ENCODE data around the gene CGB7. TPM values are rescaled to one million over a fixed set of nuclear protein-coding genes. Genes with fewer than 3 reads are reported as not detected.

The CGB7 gene
- total and polyA plus RNA-seq, 12 donors, result 0.14 to 0.37 TPM; not detected in 10

- H3K4me3 ChIP-seq, result peak overlapping the region; percentile 32 to 59 (median 54)
- peaks cover 0 to 27% (median 23%) of the 10 kb centered on the region in 9 donors for H3K4me1 ChIP-seq
- TF ChIP-seq, protein P1, sequence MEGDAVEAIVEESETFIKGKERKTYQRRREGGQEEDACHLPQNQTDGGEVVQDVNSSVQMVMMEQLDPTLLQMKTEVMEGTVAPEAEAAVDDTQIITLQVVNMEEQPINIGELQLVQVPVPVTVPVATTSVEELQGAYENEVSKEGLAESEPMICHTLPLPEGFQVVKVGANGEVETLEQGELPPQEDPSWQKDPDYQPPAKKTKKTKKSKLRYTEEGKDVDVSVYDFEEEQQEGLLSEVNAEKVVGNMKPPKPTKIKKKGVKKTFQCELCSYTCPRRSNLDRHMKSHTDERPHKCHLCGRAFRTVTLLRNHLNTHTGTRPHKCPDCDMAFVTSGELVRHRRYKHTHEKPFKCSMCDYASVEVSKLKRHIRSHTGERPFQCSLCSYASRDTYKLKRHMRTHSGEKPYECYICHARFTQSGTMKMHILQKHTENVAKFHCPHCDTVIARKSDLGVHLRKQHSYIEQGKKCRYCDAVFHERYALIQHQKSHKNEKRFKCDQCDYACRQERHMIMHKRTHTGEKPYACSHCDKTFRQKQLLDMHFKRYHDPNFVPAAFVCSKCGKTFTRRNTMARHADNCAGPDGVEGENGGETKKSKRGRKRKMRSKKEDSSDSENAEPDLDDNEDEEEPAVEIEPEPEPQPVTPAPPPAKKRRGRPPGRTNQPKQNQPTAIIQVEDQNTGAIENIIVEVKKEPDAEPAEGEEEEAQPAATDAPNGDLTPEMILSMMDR (IDR thresholded peaks at IDR 0.05), result peak; percentile 15 to 64 (median 57)
- intact Hi-C loops (cut with DNase I), result no loop called here
- 1% methylated on average over 62 of the region's 62 CpGs for WGBS, 2 donors
- peak overlapping the region in 1 of 10 donors; percentile 18 for H3K27ac ChIP-seq
- DNase-seq (peak; percentile 15 to 55), ATAC-seq (peak; percentile 49 to 76 (median 66))
- no peaks in the 10 kb centered on the region for H3K9me3 ChIP-seq
- peaks cover 0 to 34% (median 13%) of the 10 kb centered on the region in 9 donors for H3K36me3 ChIP-seq
- peaks cover 0 to 41% (median 14%) of the 10 kb centered on the region in 7 donors for H3K27me3 ChIP-seq
Measured at GRCh38 chr19:49017666-49018351, 39.7 kb downstream of the CGB7 start.

DNA sequence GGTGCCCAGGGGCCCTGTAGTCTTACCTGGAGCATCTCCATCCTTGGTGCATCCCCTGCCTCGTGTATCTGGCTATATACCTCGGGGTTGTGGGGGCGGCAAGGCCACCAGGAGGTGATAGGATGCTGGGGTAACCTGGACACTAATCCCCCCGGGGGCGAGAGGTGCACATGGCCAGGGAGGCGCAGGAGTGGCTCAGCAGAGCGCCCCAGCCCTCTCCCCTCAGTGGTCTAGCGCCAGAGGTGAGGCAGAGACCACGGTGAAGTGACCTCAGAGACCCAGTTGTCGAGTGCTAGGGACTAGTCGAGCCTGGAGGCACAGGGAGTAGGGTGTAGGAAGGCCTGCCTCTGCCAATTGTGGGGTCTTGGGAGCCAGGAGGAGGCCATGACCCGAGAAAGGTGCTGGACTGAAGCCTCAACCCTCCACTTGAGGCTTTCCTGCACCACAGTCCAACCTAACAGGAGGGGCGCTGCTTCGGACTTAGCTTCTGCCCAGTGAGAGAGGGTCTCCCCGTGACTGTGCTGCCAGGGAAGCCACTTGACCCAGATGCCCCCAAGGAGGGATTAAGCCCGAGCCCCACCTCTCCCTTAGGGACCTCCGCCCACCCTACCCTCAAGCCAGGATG lies 40.4 kb downstream of the CGB7 start, which contains the start of gene LHB:
Gene LHB (minus strand): TSS at position 51 of the 625 bp plus-strand sequence. CDS start 10 bp downstream, at position 41.
- DNase-seq (no peak), ATAC-seq (no peak)
- Histone ChIP-seq H3K4me3 (peak within 1 kb of the TSS; percentile 32 to 59 (median 54)), H3K4me1 (peaks cover 0 to 27% (median 23%) of the 10 kb centered on the region in 9 donors), H3K27ac (peak within 1 kb of the TSS in 1 of 10 donors; percentile 18), H3K36me3 (peaks cover 0 to 38% (median 13%) of the 10 kb centered on the region in 9 donors), H3K27me3 (peaks cover 0 to 41% (median 14%) of the 10 kb centered on the region in 7 donors), H3K9me3 (no peaks in the 10 kb centered on the region)
- WGBS, 2 donors, result 73 to 78% methylated on average over 17 of the region's 17 CpGs
- intact Hi-C loops (cut with DNase I), result no loop called here
- TF ChIP-seq, protein P1 (IDR thresholded peaks at IDR 0.05), result no peak

DNA sequence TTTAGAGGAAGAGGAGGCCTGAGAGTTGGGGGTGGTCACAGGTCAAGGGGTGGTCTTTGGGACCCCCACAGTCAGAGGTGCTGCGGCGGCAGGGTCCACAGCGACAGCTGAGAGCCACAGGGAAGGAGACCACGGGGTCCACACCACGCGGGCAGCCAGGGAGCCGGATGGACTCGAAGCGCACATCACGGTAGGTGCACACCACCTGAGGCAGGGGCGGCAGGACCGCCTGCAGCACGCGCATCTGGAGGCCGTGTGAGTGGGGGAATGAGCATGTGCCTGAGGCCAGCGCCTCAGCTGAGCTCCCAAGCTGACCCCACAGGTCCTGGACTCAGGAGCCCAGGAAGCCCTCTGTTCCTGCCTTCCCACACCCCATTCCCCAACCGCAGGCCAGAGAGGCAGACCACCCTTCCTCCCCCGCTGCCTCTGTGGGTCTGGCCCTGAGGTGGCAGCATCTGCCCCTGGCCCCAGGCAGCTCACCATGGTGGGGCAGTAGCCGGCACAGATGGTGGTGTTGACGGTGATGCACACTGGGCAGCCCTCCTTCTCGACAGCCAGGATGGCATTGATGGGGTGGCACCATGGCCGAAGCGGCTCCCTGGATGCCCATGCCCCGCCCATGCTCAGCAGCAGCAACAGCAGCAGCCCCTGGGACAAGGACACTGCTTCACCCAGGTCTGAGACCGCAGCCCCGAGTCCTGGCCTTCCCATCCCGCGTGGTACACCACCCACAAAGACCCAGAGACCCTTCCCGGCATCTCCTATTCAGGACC lies 41.3 kb downstream of the CGB7 start:
- no peak overlapping the region for H3K27ac ChIP-seq
- H3K36me3 ChIP-seq, result peaks cover 0 to 47% (median 13%) of the 10 kb centered on the region in 9 donors
- intact Hi-C loops (cut with DNase I), result no loop called here
- ATAC-seq (no peak), DNase-seq (no peak)
- H3K4me3 ChIP-seq, result no peak overlapping the region
- peaks cover 0 to 40% (median 14%) of the 10 kb centered on the region in 7 donors for H3K27me3 ChIP-seq
- WGBS, 2 donors, result 95 to 96% methylated on average over 23 to 26 of the region's 29 CpGs
- H3K9me3 ChIP-seq, result no peaks in the 10 kb centered on the region
- TF ChIP-seq, protein P1 (IDR thresholded peaks at IDR 0.05), result no peak
- H3K4me1 ChIP-seq, result peaks cover 0 to 27% (median 23%) of the 10 kb centered on the region in 9 donors

DNA sequence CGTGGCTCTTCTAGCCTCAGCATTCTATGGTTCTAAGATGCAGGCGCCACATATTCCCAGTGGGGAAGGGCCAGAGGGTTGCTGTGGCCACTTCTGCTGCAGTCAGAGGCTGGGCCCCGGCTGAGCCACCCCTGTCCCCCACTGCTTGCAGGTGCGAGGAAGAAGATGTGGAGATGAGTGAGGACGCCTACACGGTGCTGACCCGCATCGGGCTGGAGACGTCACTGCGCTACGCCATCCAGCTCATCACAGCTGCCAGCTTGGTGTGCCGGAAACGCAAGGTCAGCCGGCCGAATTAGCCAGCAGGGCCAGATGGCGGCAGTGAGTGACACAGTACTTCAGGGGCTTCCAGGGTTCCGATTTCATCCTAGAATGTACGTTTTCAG lies 42.7 kb downstream of the CGB7 start:
- Histone ChIP-seq H3K36me3 (peaks cover 0 to 61% (median 16%) of the 10 kb centered on the region in 9 donors), H3K27me3 (peaks cover 0 to 26% (median 13%) of the 10 kb centered on the region in 7 donors), H3K9me3 (no peaks in the 10 kb centered on the region), H3K4me1 (peaks cover 0 to 27% (median 23%) of the 10 kb centered on the region in 9 donors), H3K4me3 (no peak overlapping the region), H3K27ac (no peak overlapping the region)
- WGBS, 2 donors, result 91 to 96% methylated on average over 18 of the region's 18 CpGs
- ATAC-seq, result no peak
- intact Hi-C loops (cut with DNase I), result no loop called here
- DNase-seq, result no peak
- TF ChIP-seq, protein P1 (IDR thresholded peaks at IDR 0.05), result no peak

Measured in heart right ventricle (tissue), 16 donors.